ENCODE measurements around the gene CALHM2. TPM values are rescaled to one million over a fixed set of nuclear protein-coding genes. Genes with fewer than 3 reads are reported as not detected.

Gene CALHM2
- total and polyA plus RNA-seq, 2 donors (not counting 3 experiments of a cell fraction or from before 2014, with no cell fraction given), result 32.1 to 38.4 TPM

- Histone ChIP-seq H3K4me1 (ENCODE audit: control insufficient read depth, extremely low read depth, insufficient read depth, low read length) (peaks cover 12% of the 10 kb centered on the region), H3K9me3 (replicated peaks; ENCODE audit: control insufficient read depth, insufficient read depth, low read length) (no peaks in the 10 kb centered on the region), H4K20me1 (replicated peaks; ENCODE audit: control insufficient read depth, extremely low read depth, insufficient read depth, low read length) (no peaks in the 10 kb centered on the region), H3K9me1 (replicated peaks; ENCODE audit: control insufficient read depth, extremely low read depth, insufficient read depth, low read length) (no peaks in the 10 kb centered on the region), H3K4me3 (replicated peaks in 1 of 3; ENCODE audit: insufficient read depth in 1 of 3, low read depth in 1 of 3, low read length in 3 of 3) (no peak overlapping the region), H3K36me3 (ENCODE audit: control insufficient read depth in 2 of 2, extremely low read depth in 1 of 2, insufficient read depth in 2 of 2, low read length in 2 of 2) (peaks cover 31 to 64% of the 10 kb centered on the region in 2 experiments), H3K79me2 (ENCODE audit: control insufficient read depth, insufficient read depth, low read length) (no peaks in the 10 kb centered on the region), H3K27ac (ENCODE audit: insufficient read depth, low read depth, low read length) (no peak overlapping the region), H2AFZ (ENCODE audit: low read depth, low read length) (no peak overlapping the region), H3K27me3 (ENCODE audit: control insufficient read depth in 2 of 2, insufficient read depth in 2 of 2, low read length in 2 of 2) (no peaks in the 10 kb centered on the region), H3K9ac (replicated peaks; ENCODE audit: extremely low read depth, insufficient read depth, low read length) (no peak overlapping the region), H3K4me2 (ENCODE audit: insufficient read depth, low read length) (no peak overlapping the region)
- POLR2A ChIA-PET, result no interaction called here
- FAIRE-seq (no peak), DNase-seq (ENCODE audit: low read depth, low spot score) (no peak)
- TF ChIP-seq MAX (IDR thresholded peaks at IDR 0.05; ENCODE audit: insufficient read depth, insufficient read length), result no peak
- TF ChIP-seq EZH2 (IDR thresholded peaks at IDR 0.05; ENCODE audit: borderline replicate concordance, low read depth, low read length, severe bottlenecking), result no peak
- no peak for TF ChIP-seq CTCF (IDR thresholded peaks at IDR 0.05; ENCODE audit: extremely low read depth in 1 of 2, insufficient read depth in 1 of 2, low read depth in 1 of 2, low read length in 2 of 2)
- TF ChIP-seq POLR2AphosphoS5 (IDR thresholded peaks at IDR 0.05; ENCODE audit: insufficient read depth, low read depth, low read length), result no peak
- TF ChIP-seq POLR2A (IDR thresholded peaks at IDR 0.05; ENCODE audit: low read depth, low read length), result no peak
- TF ChIP-seq MYC (IDR thresholded peaks at IDR 0.05; ENCODE audit: low read depth, low read length), result no peak
- TF ChIP-seq FOS (IDR thresholded peaks at IDR 0.05; ENCODE audit: borderline replicate concordance, insufficient read depth, low read length), result no peak
- no peak for TF ChIP-seq GATA2 (IDR thresholded peaks at IDR 0.05; ENCODE audit: insufficient read depth, insufficient read length, low read depth, low read length)
- TF ChIP-seq JUN (IDR thresholded peaks at IDR 0.05; ENCODE audit: borderline replicate concordance, insufficient read depth, insufficient read length, low read depth), result no peak
- no TSS peak for BruUV-seq (replicated peaks)
- dilution Hi-C loops (cut with MboI; ENCODE audit: extremely low pct_ligation_motif_present, low sequenced_read_pairs) (no loop called here), intact Hi-C loops (cut with micrococcal nuclease) (no loop called here)
- CTCF ChIA-PET, result interaction anchor here (1.1 kb wide), 1 partner anchor 40 kb away, joined by 3 read pairs; no protein-coding TSS in a partner anchor
Measured at GRCh38 chr10:103440416-103440815, 11.8 kb downstream of the CALHM2 start.

Data from endothelial cell of umbilical vein (primary cell).